Urothelium cell line (cell line): Measurements from ENCODE around the gene CKAP2.
"Not testable (repeated sequence)": the region's sequence is repeated elsewhere in the genome, so short reads cannot be mapped to it uniquely, and the experiment has no call there.

Experiments used
- DNase-seq: peaks from one replicate; pipeline ENCODE4 v3.0.0; 2011; ENCODE audit warnings: low spot score, mixed read lengths
- FAIRE-seq: peaks from 2 replicates; lab custom pipeline; 2011; peaks lifted over from hg19 to GRCh38; lab: Jason Lieb, UNC

Gene CKAP2, protein sequence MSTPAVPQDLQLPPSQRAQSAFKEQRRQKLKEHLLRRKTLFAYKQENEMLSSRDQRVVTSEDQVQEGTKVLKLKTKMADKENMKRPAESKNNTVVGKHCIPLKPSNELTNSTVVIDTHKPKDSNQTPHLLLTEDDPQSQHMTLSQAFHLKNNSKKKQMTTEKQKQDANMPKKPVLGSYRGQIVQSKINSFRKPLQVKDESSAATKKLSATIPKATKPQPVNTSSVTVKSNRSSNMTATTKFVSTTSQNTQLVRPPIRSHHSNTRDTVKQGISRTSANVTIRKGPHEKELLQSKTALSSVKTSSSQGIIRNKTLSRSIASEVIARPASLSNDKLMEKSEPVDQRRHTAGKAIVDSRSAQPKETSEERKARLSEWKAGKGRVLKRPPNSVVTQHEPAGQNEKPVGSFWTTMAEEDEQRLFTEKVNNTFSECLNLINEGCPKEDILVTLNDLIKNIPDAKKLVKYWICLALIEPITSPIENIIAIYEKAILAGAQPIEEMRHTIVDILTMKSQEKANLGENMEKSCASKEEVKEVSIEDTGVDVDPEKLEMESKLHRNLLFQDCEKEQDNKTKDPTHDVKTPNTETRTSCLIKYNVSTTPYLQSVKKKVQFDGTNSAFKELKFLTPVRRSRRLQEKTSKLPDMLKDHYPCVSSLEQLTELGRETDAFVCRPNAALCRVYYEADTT

DNA sequence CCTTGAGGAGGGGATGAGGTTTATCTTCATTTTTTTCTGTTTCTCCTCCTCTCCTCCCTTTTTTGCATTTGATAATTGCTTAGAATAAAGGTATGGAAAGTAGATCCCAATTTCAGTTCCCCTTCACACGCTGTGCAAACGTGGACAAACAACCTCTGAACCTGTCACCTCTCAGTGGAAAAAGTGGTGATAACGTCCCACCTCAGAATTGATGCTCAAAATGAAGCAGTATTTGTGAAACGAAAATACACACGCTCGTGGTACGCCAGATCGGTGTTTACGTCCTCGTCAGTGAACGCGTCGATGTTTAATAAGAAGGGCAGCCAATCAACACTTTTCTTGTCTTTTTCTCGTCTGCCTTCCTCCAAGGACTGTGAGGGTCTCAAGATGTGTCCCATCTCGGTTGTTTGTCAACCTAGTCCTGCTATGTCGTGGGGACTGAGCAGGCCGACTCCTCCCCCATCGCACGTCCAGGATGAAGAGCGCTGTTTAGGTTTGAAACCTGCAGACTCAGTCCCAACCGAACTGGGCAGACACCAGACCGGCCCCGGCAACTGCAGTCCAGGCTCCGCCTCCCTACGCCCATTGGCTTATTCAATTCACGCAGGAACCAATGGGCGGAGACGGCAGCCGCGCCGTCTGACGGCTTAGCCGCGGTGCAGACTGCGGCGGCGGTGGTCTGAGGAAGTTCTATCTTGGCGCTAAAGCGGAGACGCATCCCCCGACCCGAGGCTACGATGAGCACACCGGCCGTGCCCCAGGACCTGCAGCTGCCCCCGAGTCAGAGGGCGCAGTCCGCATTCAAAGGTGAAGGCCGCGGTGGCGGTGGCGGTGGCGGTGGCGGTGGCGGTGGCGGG, at the start of gene CKAP2:
Gene CKAP2 (plus strand): TSS at position 659 of the 857 bp plus-strand sequence. CDS start 79 bp downstream, at position 738.
- FAIRE-seq, result no peak

DNA sequence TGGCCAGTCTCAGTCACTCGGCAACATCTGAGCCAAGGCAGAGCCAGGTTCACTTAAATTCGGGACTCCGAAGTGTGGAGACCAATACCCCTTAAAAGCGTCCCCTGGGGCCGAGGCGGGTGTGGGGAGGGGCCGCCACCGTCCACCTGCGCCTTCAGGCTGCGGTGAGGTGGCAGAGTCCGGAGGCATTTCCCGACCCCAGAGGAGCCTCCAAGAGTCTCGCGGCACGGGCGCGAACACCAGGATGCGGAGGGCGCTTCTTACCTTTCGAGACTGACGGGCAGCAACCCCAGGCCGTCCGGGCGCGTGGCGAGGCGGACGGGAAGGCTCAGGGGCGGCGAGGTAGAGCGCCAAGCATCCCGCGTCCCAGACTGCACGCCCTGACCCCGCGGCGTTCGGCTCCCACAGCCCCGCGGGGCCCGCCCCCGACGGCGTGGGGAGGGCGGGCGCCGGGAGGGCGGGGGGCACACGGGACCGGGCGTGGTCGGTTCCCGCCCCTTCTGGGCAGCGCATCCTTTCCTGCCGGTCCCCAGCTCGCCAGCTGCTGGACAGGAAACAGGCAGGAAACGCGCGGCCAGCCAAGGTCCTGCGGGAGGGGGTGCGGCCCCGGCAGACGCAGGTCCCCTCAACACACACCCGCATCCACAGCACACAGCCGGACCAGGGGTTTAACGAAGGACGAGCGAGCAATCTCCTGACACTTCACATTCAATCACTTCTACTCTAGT, 49.3 kb upstream of the CKAP2 start, which contains the start of gene THSD1:
Gene THSD1 (minus strand): TSS at position 406 of the 728 bp plus-strand sequence. CDS start 3,572 bp downstream, outside the sequence.
- FAIRE-seq (no peak), DNase-seq (peak; percentile 57)

More for the DNA sequence above, at the start of gene CKAP2:
- peak; percentile 91 for DNase-seq

DNA sequence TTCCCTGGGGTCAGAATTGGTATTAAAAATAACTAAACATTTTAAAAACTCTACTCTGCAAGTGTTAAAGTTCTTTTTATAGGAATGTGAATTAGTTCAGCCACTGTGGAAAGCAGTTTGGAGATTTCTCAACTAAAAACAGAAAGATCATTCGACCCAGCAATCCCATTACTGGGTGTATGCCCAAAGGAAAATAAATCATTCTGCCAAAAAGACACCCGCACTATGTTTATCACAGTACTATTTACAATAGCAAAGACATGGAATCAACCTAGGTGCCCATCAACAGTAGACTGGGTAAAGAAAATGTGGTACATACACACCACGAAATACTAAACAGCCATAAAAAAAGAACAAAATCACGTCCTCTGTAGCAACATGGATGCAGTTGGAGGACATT, 48.6 kb upstream of the CKAP2 start:
- FAIRE-seq (no peak), DNase-seq (no peak)

DNA sequence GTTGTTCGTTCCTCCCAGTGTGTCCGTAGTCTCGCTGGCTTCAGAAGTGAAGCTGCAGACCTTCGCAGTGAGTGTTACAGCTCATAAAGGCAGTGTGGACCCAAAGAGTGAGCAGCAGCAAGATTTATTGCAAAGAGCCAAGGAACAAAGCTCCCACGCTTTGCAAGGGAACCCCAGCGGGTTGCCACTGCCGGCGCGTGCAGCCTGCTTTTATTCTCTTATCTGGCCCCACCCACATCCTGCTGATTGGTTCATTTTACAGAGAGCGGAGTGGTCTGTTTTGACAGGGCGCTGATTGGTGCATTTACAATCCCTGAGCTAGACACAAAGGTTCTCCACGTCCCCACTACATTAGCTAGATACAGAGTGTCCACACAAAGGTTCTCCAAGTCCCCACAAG, 47.8 kb upstream of the CKAP2 start:
- not testable (repeated sequence) for FAIRE-seq, DNase-seq

DNA sequence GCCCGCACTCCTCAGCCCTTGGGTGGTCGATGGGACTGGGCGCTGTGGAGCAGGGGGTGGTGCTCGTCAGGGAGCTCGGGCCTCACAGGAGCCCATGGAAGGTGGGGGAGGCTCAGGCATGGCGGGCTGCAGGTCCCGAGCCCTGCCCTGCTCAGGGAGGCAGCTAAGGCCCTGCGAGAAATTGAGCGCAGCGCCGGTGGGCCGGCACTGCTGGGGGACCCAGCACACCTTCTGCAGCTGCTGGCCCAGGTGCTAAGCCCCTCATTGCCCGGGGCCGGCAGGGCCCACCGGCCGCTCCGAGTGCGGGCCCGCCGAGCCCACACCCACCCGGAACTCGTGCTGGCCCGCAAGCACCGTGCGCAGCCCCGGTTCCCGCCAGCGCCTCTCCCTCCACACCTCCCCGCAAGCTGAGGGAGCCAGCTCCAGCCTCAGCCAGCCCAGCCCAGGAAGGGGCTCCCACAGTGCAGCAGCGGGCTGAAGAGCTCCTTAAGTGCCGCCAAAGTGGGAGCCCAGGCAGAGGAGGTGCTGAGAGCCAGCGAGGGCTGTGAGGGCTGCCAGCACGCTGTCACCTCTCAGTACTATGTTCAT, 47.1 kb upstream of the CKAP2 start:
- not testable (repeated sequence) for FAIRE-seq, DNase-seq

DNA sequence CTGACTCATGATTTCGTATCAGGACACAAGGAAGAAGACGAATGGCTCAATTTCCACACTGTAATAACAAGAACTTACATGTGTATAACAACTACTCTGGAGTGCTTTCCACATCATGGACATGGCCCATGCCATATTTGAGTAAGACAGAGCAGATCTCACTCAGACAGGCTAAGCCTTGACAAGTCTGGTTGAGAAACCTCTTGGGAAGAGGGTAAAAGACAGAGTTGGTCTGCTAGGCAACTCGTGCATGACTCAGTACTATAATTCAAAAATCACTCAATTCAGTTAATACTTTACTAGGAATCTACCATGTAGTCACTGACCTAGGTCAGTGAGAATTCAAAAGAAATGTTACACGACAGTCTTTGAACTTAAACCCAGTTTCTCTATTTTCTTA, 43.6 kb upstream of the CKAP2 start:
- FAIRE-seq (no peak), DNase-seq (no peak)

DNA sequence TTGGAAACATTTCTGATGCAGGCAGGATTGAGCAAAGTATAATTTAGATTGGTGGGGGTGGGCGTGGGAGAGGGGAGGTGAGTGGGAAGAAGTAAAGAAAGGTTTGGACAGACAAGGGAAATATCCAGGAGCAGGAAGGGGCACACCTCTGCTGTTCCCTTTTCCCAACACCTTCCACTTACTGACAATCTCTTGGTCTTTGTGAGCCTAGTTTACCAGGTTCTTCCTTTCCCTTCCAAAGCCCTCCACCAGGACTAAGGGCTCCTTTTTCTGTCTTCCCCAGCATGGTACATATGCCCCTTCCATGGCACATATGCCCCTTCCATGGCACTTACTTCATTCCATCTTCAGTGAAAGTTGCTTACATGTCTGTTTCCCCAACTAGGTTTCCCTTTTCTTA, 43.1 kb upstream of the CKAP2 start:
- DNase-seq (no peak), FAIRE-seq (no peak)

DNA sequence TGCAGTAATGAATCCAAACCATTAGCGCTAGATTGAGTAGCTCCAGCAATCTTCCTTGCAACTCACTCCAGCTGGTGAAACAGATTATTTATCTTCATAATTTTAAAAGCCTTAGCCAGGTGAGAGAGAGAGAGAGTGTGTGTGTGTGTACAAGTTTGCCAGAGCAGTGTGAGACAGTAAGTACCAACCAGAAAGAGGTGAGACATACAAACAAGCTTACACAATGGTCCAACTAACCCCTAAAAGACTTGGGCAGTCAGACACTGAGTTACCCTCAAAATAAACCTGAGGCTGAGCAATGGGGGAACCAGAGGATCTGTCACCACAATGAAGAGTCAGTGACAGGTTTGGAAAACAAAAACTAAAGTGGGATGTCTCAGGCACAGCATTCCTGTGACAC, 41.2 kb upstream of the CKAP2 start:
- DNase-seq, result no peak
- no peak for FAIRE-seq

DNA sequence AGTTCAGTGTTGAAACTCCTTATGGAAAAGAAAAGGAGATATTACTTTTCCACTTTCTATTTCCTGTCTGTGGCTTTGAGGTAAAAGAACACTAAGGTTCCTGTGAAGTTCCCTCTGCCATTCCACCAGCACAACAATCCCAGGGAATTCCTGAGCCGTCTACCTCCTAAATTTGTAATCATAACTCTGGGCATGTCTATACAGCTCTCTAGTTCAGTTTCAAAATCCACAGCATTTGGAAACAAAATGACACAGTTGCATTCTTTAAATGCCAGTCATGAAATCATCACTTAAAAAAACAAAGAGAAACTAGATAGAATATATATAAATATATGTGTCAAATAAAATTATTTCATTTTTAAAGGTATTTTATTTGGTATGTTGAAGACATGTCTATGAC, 40.3 kb upstream of the CKAP2 start:
- peak; percentile 10 for DNase-seq
- no peak for FAIRE-seq

DNA sequence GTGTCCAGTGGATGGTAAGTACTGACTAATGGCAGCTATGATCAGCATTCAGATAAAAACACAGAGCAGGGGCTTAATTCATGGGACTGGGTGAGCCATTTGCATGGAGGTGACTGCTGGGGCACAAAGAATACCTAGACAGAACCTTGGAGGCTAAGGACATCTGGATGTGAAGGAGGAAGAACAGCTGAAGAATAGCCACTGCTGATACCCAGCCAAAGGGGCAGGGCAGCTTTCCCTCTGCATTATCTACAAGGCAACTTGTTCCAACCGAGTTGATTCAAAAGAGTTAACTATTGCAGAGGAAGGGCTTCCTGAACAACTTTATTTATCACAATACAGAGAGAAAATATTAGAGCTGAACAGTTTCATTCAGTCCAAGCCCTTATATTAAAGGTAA, 36.2 kb upstream of the CKAP2 start:
- DNase-seq (no peak), FAIRE-seq (no peak)

DNA sequence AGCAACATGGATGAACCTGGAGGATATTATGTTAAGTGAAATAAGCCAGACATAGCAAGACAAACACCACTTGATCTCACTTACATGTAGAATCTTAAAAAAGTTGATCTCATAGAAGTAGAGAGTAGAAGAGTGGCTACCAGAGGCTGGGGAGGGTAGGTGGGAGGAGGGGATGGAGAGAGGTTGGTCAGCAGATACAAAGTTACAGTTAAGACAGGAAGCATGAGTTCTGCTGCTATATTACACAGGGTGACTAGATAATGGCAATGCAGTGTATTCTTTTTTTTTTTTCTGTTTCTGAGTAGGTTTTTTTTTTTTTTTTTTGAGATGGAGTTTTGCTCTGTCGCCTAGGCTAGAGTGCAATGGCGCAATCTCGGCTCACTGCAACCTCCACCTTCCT, 34.1 kb upstream of the CKAP2 start:
- FAIRE-seq, result no peak
- DNase-seq, result no peak

DNA sequence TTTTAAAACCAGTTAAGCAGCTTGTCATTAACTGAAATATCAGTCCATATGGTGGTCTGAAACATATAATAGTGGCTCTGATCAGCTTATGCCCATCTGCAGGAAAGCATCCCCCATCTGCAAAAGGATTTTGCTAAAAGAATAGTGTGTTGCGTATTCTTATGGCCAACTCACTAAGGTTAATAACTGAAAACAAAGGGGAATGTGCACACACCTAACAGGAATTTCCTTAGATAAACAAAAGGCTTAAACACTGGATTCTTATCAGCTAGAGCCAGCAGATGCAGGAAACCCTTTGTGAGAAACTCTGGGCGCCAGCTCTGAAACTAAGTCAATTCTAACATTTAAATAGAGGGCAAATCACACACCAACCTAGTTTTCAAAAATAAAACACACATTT, 27.0 kb upstream of the CKAP2 start:
- no peak for FAIRE-seq
- no peak for DNase-seq

DNA sequence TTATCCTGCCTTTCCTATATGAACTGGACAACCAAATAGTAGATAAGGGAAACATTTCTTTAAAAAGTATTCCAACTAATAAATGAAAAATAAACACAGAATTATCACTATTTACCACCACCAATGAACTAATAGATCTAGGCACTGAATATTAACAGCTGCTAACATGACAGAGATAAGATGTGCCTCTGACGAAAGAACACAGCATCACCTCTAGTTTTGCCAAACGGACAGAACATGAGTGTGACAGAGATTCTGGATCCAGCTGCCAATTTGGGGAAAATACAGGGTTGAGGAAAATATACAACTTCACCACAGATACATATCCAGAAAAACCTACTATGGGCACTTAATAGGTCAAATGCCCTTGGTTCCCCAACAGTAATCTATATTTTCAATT, 22.8 kb upstream of the CKAP2 start:
- FAIRE-seq (no peak), DNase-seq (no peak)

DNA sequence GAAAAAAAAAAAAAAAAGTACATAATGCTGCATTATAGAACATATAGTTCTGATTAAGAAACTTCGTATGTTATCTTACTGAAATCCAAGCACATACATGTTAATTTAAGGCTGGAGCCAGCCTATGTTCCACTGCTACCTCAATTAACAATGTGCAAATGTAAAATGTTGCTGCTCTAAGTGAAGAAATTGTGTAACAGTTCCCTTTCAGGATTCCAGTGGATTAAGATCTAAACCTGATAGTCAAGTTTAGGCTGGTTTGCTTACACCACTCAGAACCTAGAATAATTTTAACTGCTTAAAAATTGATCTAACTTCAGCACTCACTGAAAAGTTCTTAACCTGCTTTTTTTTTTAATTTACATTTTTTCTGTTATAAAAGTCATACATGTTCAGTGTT, 9.0 kb upstream of the CKAP2 start:
- FAIRE-seq, result no peak
- DNase-seq, result no peak

DNA sequence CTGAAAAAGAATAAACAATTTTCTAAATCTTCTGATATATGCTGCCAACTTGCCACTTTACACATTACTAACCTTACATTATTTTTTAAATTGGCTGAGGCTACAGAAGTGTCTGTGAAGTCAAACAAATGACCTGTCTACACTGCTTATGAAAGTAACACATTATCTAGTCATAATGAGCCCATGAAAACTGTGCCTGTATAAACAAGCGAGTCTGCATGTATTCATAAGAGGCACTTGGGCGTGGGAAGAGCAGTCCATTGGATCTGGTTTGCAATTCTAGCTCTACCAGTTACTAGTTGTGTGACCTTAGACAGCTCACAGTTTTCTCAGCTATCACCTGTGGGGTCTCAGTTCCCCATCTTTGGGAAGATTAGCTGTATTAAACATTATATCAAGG, 7.9 kb upstream of the CKAP2 start:
- FAIRE-seq, result no peak

DNA sequence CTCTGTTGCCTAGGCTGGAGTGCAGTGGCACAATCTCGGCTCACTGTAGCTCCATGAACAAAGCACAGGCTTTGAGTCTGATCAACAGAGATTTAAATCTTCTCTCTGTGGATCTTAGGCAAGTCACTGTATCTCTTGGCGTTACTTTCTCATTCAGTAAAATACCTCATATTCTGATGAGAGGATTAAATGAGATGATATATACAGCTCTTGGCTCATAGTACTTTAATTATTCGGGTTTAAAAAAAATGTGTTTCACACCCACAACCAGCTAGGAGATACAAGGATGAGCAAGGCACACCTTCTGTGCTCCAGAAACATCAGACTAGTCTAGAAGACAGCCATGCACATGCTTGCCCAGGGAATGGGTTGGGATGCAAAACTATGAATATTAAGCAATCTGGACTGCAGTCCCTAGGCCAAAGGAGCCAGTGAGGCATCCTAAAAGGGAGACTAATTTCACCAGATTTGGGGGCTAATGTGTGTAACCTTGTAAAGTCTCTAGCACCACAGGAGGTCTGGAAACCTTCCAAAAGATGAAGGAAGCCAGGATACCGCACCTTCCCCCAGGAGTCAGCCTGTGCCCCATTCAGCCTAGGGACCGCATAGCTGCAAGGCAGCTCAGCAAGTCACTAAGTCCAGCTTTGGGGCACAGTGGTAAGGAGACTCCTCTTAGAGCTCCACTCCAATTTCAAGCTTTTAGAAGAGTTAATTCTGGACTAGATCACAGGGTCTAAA, 7.3 kb upstream of the CKAP2 start:
- no peak for DNase-seq
- no peak for FAIRE-seq

More for the DNA sequence above, 7.9 kb upstream of the CKAP2 start:
- DNase-seq, result no peak

DNA sequence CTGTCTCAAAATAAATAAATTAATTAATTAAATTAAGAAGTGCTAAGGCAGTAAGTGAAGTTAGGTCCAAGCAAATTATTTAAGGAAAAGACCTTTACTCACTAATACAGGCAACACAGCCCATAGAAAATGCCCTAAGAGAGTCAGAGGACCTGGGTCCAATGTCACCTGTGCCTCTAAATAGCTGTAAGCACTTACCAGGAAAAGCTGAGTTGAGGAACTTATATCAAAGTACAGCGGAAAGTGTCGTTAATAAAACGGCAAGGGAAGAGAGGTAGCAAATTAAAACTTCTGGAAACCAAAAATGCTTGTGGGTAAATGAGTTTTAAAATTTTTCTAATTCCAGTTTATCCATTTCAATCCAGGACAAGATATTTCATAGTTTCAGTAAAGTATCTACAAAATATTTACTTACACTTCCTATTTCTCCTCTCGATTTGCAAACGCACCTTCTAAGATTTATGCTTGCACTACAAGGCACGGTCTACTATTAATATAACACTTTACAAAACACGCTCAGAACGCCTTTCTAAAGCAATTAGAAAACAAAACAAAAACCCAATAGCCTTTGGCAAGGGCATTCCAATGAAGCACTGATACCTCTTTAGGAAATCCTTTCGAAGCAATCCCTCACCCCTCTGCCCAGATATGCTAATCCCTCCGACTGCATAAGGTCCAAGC, 5.8 kb upstream of the CKAP2 start:
- DNase-seq (no peak), FAIRE-seq (no peak)

DNA sequence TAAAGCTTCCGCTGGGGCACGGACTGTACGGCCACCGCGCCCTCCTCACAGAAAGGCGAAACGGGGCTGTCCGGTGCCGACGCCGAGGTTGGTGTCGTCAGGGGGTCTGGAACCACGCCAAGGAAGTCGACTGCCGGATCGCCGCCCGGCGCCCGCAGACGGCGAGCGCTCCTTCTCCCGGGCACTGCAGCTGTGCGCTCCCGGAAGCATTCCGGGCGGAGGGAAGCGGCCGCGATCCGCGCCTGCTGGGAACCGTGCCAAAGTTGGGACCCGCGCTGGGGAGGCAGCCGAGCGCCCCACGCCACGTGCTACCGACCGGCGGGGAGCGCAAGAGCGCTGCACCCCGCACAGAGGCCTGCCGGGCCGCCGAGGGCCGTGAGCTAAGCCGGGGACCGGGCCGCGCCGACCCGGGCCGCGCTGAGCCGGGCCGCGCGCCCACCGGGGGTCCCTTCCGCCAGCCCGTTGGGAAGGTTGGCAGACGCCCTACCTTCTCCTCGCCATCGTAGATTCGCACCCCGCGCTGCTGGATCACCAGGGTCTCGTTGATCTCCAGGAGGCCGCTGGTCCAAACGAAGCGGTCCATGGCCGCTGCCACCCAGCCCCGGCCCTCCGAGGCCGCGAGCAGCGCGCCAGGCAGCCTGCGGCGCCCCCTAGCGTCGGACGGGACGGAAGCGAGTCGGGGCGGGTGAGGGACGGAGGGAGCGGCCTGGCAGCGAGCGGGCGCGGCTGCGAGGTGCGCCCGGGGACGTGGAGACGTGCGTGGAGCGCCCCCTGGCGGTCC, 5.1 kb upstream of the CKAP2 start, which contains the start of gene VPS36:
Gene VPS36 (minus strand): TSS at position 623 of the 781 bp plus-strand sequence. CDS start 40 bp downstream, at position 583.
- peak; percentile 79 for FAIRE-seq
- peak; percentile 88 for DNase-seq
